ENCODE measurements around the gene IWS1. TPM values are rescaled to one million over a fixed set of nuclear protein-coding genes. Genes with fewer than 3 reads are reported as not detected.
"Not testable (repeated sequence)": the region's sequence is repeated elsewhere in the genome, so short reads cannot be mapped to it uniquely, and the experiment has no call there.

IWS1 gene
- total and polyA plus RNA-seq, 12 donors = 17.8 to 51.9 (median 24.9) TPM

- 46 to 79% (median 57%) methylated on average over 4 to 6 of the region's 6 CpGs for whole genome bisulfite sequencing, 4 donors
- no peak overlapping the region for H3K4me3 ChIP-seq
- H3K9me3 ChIP-seq (replicated peaks in 1 of 3) = no peaks in the 10 kb centered on the region
- no peaks in the 10 kb centered on the region for H3K27me3 ChIP-seq
- TF ChIP-seq POLR2A (IDR thresholded peaks at IDR 0.05) (no peak), CTCF (IDR thresholded peaks at IDR 0.05) (no peak)
- no peaks in the 10 kb centered on the region for H3K36me3 ChIP-seq (replicated peaks in 1 of 2)
- H3K27ac ChIP-seq = no peak overlapping the region
- no peak for DNase-seq
- no peaks in the 10 kb centered on the region for H3K4me1 ChIP-seq (replicated peaks in 1 of 2)
- intact Hi-C loops (cut with DNase I) = no loop called here
Observed at GRCh38 chr2:127545189-127545588, 18.9 kb upstream of the IWS1 start.

GRCh38 chr2:127543013-127543501 is 16.8 kb upstream of the IWS1 start:
- H3K9me3 ChIP-seq (replicated peaks in 1 of 3); intact Hi-C loops (cut with DNase I); DNase-seq; H3K27me3 ChIP-seq; H3K4me3 ChIP-seq; H3K4me1 ChIP-seq (replicated peaks in 1 of 2); H3K27ac ChIP-seq; H3K36me3 ChIP-seq (replicated peaks in 1 of 2): not testable (repeated sequence)
- WGBS, 4 donors = 28 to 38% (median 33%) methylated on average over 8 of the region's 8 CpGs

- Histone ChIP-seq H3K36me3 (replicated peaks in 1 of 2) (no peaks in the 10 kb centered on the region), H3K9me3 (replicated peaks in 1 of 3) (no peaks in the 10 kb centered on the region), H3K4me1 (replicated peaks in 1 of 2) (no peaks in the 10 kb centered on the region), H3K27ac (no peak overlapping the region), H3K4me3 (no peak overlapping the region), H3K27me3 (no peaks in the 10 kb centered on the region)
- 84 to 90% (median 88%) methylated on average over 2 to 3 of the region's 3 CpGs for WGBS, 4 donors
- TF ChIP-seq CTCF (IDR thresholded peaks at IDR 0.05) = no peak
- no peak for TF ChIP-seq POLR2A (IDR thresholded peaks at IDR 0.05)
- intact Hi-C loops (cut with DNase I) = no loop called here
- DNase-seq = no peak
Observed at GRCh38 chr2:127542231-127542630, 15.9 kb upstream of the IWS1 start.

GRCh38 chr2:127541809-127542208 is 15.5 kb upstream of the IWS1 start:
- TF ChIP-seq CTCF (IDR thresholded peaks at IDR 0.05) = no peak
- no peaks in the 10 kb centered on the region for H3K9me3 ChIP-seq (replicated peaks in 1 of 3)
- H3K27ac ChIP-seq = no peak overlapping the region
- intact Hi-C loops (cut with DNase I) = no loop called here
- no peak for DNase-seq
- WGBS, 4 donors = 73 to 100% (median 77%) methylated on average over 2 to 7 of the region's 7 CpGs
- H3K27me3 ChIP-seq = no peaks in the 10 kb centered on the region
- H3K4me3 ChIP-seq = no peak overlapping the region
- no peaks in the 10 kb centered on the region for H3K36me3 ChIP-seq (replicated peaks in 1 of 2)
- H3K4me1 ChIP-seq (replicated peaks in 1 of 2) = no peaks in the 10 kb centered on the region

- intact Hi-C loops (cut with DNase I) = no loop called here
- WGBS, 4 donors = 89 to 90% (median 90%) methylated on average over 5 of the region's 5 CpGs
Observed at GRCh38 chr2:127537644-127538043, 11.4 kb upstream of the IWS1 start.

More at GRCh38 chr2:127537644-127538043, 11.4 kb upstream of the IWS1 start:
- TF ChIP-seq POLR2A (IDR thresholded peaks at IDR 0.05) (no peak), CTCF (IDR thresholded peaks at IDR 0.05) (no peak)
- H3K4me1 ChIP-seq (replicated peaks in 1 of 2) = no peaks in the 10 kb centered on the region
- H3K4me3 ChIP-seq = no peak overlapping the region
- H3K27me3 ChIP-seq = no peaks in the 10 kb centered on the region
- no peaks in the 10 kb centered on the region for H3K9me3 ChIP-seq (replicated peaks in 1 of 3)
- no peak overlapping the region for H3K27ac ChIP-seq
- DNase-seq = no peak
- no peaks in the 10 kb centered on the region for H3K36me3 ChIP-seq (replicated peaks in 1 of 2)
